Activated naive CD4-positive, alpha-beta T cell treated with anti-CD3 and anti-CD28 coated beads, Interleukin-2, amount 10 ng/mL, durations not matched to agents 7 days and 5 days (primary cell): Measurements from ENCODE around the gene UBE2N.

Experiments
- CTCF ChIA-PET: fragments of 350-600 bp; sonication (Branson Sonifier 250); formaldehyde crosslinking; loops from one replicate; lab custom pipeline; 2021; ENCODE audit warnings: antibody characterized with exemption; lab: Charles Lee
- DNase-seq: peaks from one replicate; pipeline ENCODE4 v3.0.0-alpha.2; 2020
- H3K27ac Mint-ChIP-seq: one replicate; pipeline ENCODE4 v1.8.0; 2021; ENCODE audit warnings: mild to moderate bottlenecking, moderate library complexity, mixed read lengths
- H3K27me3 Mint-ChIP-seq: one replicate; pipeline ENCODE4 v1.8.0; 2021; ENCODE audit warnings: mild to moderate bottlenecking, mixed read lengths
- H3K36me3 Mint-ChIP-seq: one replicate; pipeline ENCODE4 v1.8.0; 2021; ENCODE audit warnings: mixed read lengths
- H3K4me1 Mint-ChIP-seq: one replicate; pipeline ENCODE4 v1.8.0; 2021; ENCODE audit warnings: mixed read lengths
- H3K4me3 Mint-ChIP-seq: one replicate; pipeline ENCODE4 v1.8.0; 2021; ENCODE audit warnings: mild to moderate bottlenecking, moderate library complexity, mixed read lengths
- H3K9me3 Mint-ChIP-seq: one replicate; pipeline ENCODE4 v1.8.0; 2021; ENCODE audit warnings: mixed read lengths

The UBE2N gene

GRCh38 chr12:93360688-93361087 lies 81.1 kb downstream of the UBE2N start:
- CTCF ChIA-PET = no interaction called here
- Mint-ChIP-seq H3K27ac (no peak overlapping the region), H3K27me3 (no peaks in the 10 kb centered on the region), H3K4me3 (no peak overlapping the region), H3K4me1 (peaks cover 20% of the 10 kb centered on the region), H3K36me3 (no peaks in the 10 kb centered on the region), H3K9me3 (no peaks in the 10 kb centered on the region)
- DNase-seq = no peak

- Mint-ChIP-seq H3K9me3 (no peaks in the 10 kb centered on the region), H3K4me1 (peaks cover 11% of the 10 kb centered on the region), H3K36me3 (no peaks in the 10 kb centered on the region), H3K27ac (no peak overlapping the region), H3K27me3 (no peaks in the 10 kb centered on the region), H3K4me3 (no peak overlapping the region)
- CTCF ChIA-PET = no interaction called here
- no peak for DNase-seq
These were observed 82.9 kb downstream of the UBE2N start for GRCh38 chr12:93358821-93359220.

- Mint-ChIP-seq H3K27ac (no peak overlapping the region), H3K27me3 (no peaks in the 10 kb centered on the region), H3K4me1 (peaks cover 3% of the 10 kb centered on the region), H3K9me3 (no peaks in the 10 kb centered on the region), H3K4me3 (no peak overlapping the region), H3K36me3 (no peaks in the 10 kb centered on the region)
- DNase-seq = no peak
- CTCF ChIA-PET = no interaction called here
These were observed 83.7 kb downstream of the UBE2N start for GRCh38 chr12:93358058-93358457.

- no peaks in the 10 kb centered on the region for H3K9me3 Mint-ChIP-seq
- CTCF ChIA-PET = no interaction called here
- no peaks in the 10 kb centered on the region for H3K27me3 Mint-ChIP-seq
- no peak overlapping the region for H3K4me3 Mint-ChIP-seq
- no peak for DNase-seq
- H3K27ac Mint-ChIP-seq = no peak overlapping the region
- H3K4me1 Mint-ChIP-seq = no peaks in the 10 kb centered on the region
- H3K36me3 Mint-ChIP-seq = no peaks in the 10 kb centered on the region
These were observed 85.5 kb downstream of the UBE2N start for GRCh38 chr12:93356214-93356613.
